HCT116 (cell line): ENCODE data around the gene CLCN3. TPM values are rescaled to one million over a fixed set of nuclear protein-coding genes. Genes with fewer than 3 reads are reported as not detected.

Experiments
- ATAC-seq: fragments of 200-7000 bp; cut with Tn5 transposase; 2 replicates; pipeline ENCODE4 v1.9.1; 2020; ENCODE audit warnings: mild to moderate bottlenecking, moderate library complexity
- BruUV-seq: library from RNA; stranded (reverse); fragments of 400-500 nt; replicated peaks from 2 replicates; lab custom pipeline; 2021; lab: Mats Ljungman, UMichigan
- CTCF ChIA-PET: fragments of 300-600 bp; sonication (Branson Sonifier 250); formaldehyde crosslinking; loops from one replicate; lab custom pipeline; 2021; ENCODE audit warnings: antibody characterized with exemption; lab: Charles Lee
- POLR2A ChIA-PET: fragments of 300-600, 350-600 bp; sonication (Branson Sonifier 250); formaldehyde crosslinking; loops from one replicate; lab custom pipeline; 2021; ENCODE audit warnings: antibody characterized with exemption; lab: Charles Lee
- RAD21 ChIA-PET, 2 experiments: fragments of 300-600 bp; sonication (Branson Sonifier 250); formaldehyde crosslinking; loops; one replicate each; lab custom pipeline; 2023; ENCODE audit warnings: low total read pairs in 2 of 2; ENCODE audit not compliant: uncharacterized antibody in 2 of 2, unreplicated experiment in 2 of 2, low non-redundant PET in 1 of 2; lab: Charles Lee
- DNase-seq: peaks from one replicate; pipeline ENCODE4 v3.0.0-alpha.2; 2010; ENCODE audit warnings: low read depth, low spot score
- H2AFZ ChIP-seq: fragments of 200-600 bp; shearing (Covaris generic), sonication (generic); 2 replicates; pipeline ENCODE4 v1.6.1; 2017; ENCODE audit warnings: low read depth, mixed run types, mixed read lengths, antibody characterized with exemption, low read length; ENCODE audit not compliant: poor library complexity, severe bottlenecking
- H3K27ac ChIP-seq: 2 replicates; pipeline ENCODE4 v1.5.1; 2012; ENCODE audit warnings: low read depth, low read length
- H3K27me3 ChIP-seq: fragments of 200-600 bp; sonication (generic); 2 replicates; pipeline ENCODE4 v1.6.1; 2016; ENCODE audit warnings: mixed run types, low read length, mixed read lengths; ENCODE audit not compliant: insufficient read depth
- H3K36me3 ChIP-seq, 2 experiments: fragments of 200-500 bp in 1 of 2; fragments of 200-600 bp in 1 of 2; sonication (Bioruptor generic) in 1 of 2; sonication (generic) in 1 of 2; 2 replicates each; pipeline versions ENCODE4 v1.5.1 to v1.6.1; 2014 to 2016; ENCODE audit warnings: low read length in 2 of 2, inconsistent platforms in 1 of 2, mixed read lengths in 1 of 2, mixed run types in 1 of 2; ENCODE audit not compliant: insufficient read depth in 2 of 2, control insufficient read depth in 1 of 2
- H3K4me1 ChIP-seq, 2 experiments: fragments of 200-600 bp in 1 of 2; sonication (generic) in 1 of 2; 2 replicates each; pipeline versions ENCODE4 v1.5.1 to v1.6.1; 2012 to 2017; ENCODE audit warnings: low read length in 2 of 2, inconsistent platforms in 1 of 2, mild to moderate bottlenecking in 1 of 2, mixed read lengths in 1 of 2, mixed run types in 1 of 2, moderate library complexity in 1 of 2; ENCODE audit not compliant: insufficient read depth in 2 of 2, control insufficient read depth in 1 of 2
- H3K4me2 ChIP-seq: fragments of 200-600 bp; sonication (generic); 2 replicates; pipeline ENCODE4 v1.6.1; 2017; ENCODE audit warnings: mixed run types, low read length, mixed read lengths
- H3K4me3 ChIP-seq, 2 experiments: fragments of 200-600 bp in 1 of 2; sonication (generic) in 1 of 2; replicated peaks in 1 of 2; 2 replicates each; pipeline ENCODE4 v1.5.1; 2011 to 2016; ENCODE audit warnings: low read length in 2 of 2, control low read depth in 1 of 2, low read depth in 1 of 2, mild to moderate bottlenecking in 1 of 2, mixed read lengths in 1 of 2, mixed run types in 1 of 2
- H3K79me2 ChIP-seq: fragments of 200-600 bp; sonication (generic); 2 replicates; pipeline ENCODE4 v1.6.1; 2017; ENCODE audit warnings: mild to moderate bottlenecking, mixed run types, low read length, moderate library complexity, mixed read lengths; ENCODE audit not compliant: insufficient read depth
- H3K9ac ChIP-seq: fragments of 200-600 bp; sonication (generic); 2 replicates; pipeline ENCODE4 v1.6.1; 2016; ENCODE audit warnings: low read length, mixed read lengths
- H3K9me2 ChIP-seq: fragments of 200-600 bp; sonication (generic), shearing (Covaris generic); 2 replicates; pipeline ENCODE4 v1.6.1; 2017; ENCODE audit warnings: mixed run types, mild to moderate bottlenecking, moderate library complexity; ENCODE audit not compliant: insufficient read depth
- H3K9me3 ChIP-seq, 2 experiments: fragments of 200-500 bp in 1 of 2; fragments of 200-600 bp in 1 of 2; sonication (Bioruptor generic) in 1 of 2; sonication (generic) in 1 of 2; 2 replicates each; pipeline ENCODE4 v1.6.1; 2014 to 2017; ENCODE audit warnings: low read length in 2 of 2, mixed read lengths in 2 of 2, inconsistent platforms in 1 of 2, low read depth in 1 of 2, mild to moderate bottlenecking in 1 of 2, mixed run types in 1 of 2, moderate library complexity in 1 of 2; ENCODE audit not compliant: control insufficient read depth in 1 of 2, insufficient read depth in 1 of 2
- H4K20me1 ChIP-seq: fragments of 200-600 bp; sonication (generic), shearing (Covaris generic); 2 replicates; pipeline ENCODE4 v1.6.1; 2017; ENCODE audit warnings: mixed run types, mild to moderate bottlenecking, moderate library complexity; ENCODE audit not compliant: insufficient read depth
- CBX3 ChIP-seq: IDR thresholded peaks from 2 replicates; pipeline ENCODE4 v1.6.1; 2012; ENCODE audit warnings: low read depth
- EGR1 ChIP-seq: IDR thresholded peaks from 2 replicates; pipeline ENCODE4 v1.6.1; 2012; ENCODE audit warnings: low read depth
- FOSL1 ChIP-seq: IDR thresholded peaks from 2 replicates; pipeline ENCODE4 v1.6.1; 2012; ENCODE audit warnings: low read depth
- JUND ChIP-seq: IDR thresholded peaks from 2 replicates; pipeline ENCODE4 v1.6.1; 2012
- MAX ChIP-seq: IDR thresholded peaks from 2 replicates; pipeline ENCODE4 v1.6.1; 2012
- POLR2A ChIP-seq: IDR thresholded peaks from 2 replicates; pipeline ENCODE4 v1.7.0; 2011; ENCODE audit warnings: borderline replicate concordance; ENCODE audit not compliant: insufficient read depth, insufficient read length; ENCODE audit errors: extremely low read depth
- POLR2AphosphoS5 ChIP-seq: IDR thresholded peaks from 2 replicates; pipeline ENCODE4 v1.6.1; 2011; ENCODE audit warnings: mild to moderate bottlenecking, low read depth, low read length, moderate library complexity
- REST ChIP-seq: IDR thresholded peaks from 2 replicates; pipeline ENCODE4 v1.6.1; 2012; ENCODE audit warnings: low read depth
- SIN3A ChIP-seq: IDR thresholded peaks from 2 replicates; pipeline ENCODE4 v1.6.1; 2012; ENCODE audit warnings: low read depth
- SRF ChIP-seq: IDR thresholded peaks from 2 replicates; pipeline ENCODE4 v1.6.1; 2012; ENCODE audit warnings: low read depth
- ZFX ChIP-seq: fragments of 450-650 bp; IDR thresholded peaks from 2 replicates; pipeline ENCODE4 v1.6.1; 2017
- intact Hi-C: fragments of 100-400 bp; cut with micrococcal nuclease; formaldehyde crosslinking; loops from 2 replicates; pipeline ENCODE4 v1.10.0; 2022
- total RNA-seq: library from RNA; stranded (reverse); gene quantifications from one replicate; pipeline ENCODE4 v1.2.1, GENCODE V29; 2021; ENCODE audit not compliant: unreplicated experiment
- TF ChIP-seq, protein P1 (sequence below), 3 experiments: fragments of 200-600 bp in 1 of 3; sonication (generic) in 1 of 3; IDR thresholded peaks in 2 of 3; conservative IDR thresholded peaks in 1 of 3; 2 replicates each; pipeline ENCODE4 v1.5.1; 2012 to 2017; ENCODE audit warnings: low read depth in 2 of 3, low read length in 2 of 3, antibody characterized with exemption in 1 of 3, borderline replicate concordance in 1 of 3, control low read depth in 1 of 3, mild to moderate bottlenecking in 1 of 3, mixed read lengths in 1 of 3, mixed run types in 1 of 3, moderate library complexity in 1 of 3; ENCODE audit not compliant: insufficient read depth in 1 of 3

CLCN3 gene
- total RNA-seq, 1 experiment from 2014 or later = 60.4 TPM

GRCh38 chr4:169621731-169622492 is 1.5 kb downstream of the CLCN3 start:
- Histone ChIP-seq H3K4me1 (peaks cover 10 to 25% of the 10 kb centered on the region in 2 experiments; a peak in 3 of 4 replicates), H3K4me3 (peak overlapping the region; percentile 78 to 80), H3K9ac (peak overlapping the region; percentile 98), H3K9me2 (no peaks in the 10 kb centered on the region), H2AFZ (no peak overlapping the region), H3K27me3 (no peaks in the 10 kb centered on the region), H3K4me2 (peak overlapping the region; percentile 99), H3K79me2 (peaks cover 65% of the 10 kb centered on the region), H4K20me1 (no peaks in the 10 kb centered on the region), H3K9me3 (no peaks in the 10 kb centered on the region), H3K27ac (peak overlapping the region; percentile 74; the same call in 1 of the 2 replicates), H3K36me3 (no peaks in the 10 kb centered on the region; a peak in 1 of 4 replicates)
- ChIA-PET RAD21 (interaction anchor here in 1 of 2 experiments (0.6 kb wide), 1 partner anchor 121 kb away, joined by 6 read pairs; no protein-coding TSS in a partner anchor), CTCF (no interaction called here), POLR2A (no interaction called here)
- DNase-seq = no peak
- no TSS peak for BruUV-seq
- TF ChIP-seq JUND = 0 out of 2 replicates have a peak, but pooled peaks have one; percentile 1
- no peak for TF ChIP-seq MAX
- no peak for ATAC-seq
- intact Hi-C loops = no loop called here

DNA sequence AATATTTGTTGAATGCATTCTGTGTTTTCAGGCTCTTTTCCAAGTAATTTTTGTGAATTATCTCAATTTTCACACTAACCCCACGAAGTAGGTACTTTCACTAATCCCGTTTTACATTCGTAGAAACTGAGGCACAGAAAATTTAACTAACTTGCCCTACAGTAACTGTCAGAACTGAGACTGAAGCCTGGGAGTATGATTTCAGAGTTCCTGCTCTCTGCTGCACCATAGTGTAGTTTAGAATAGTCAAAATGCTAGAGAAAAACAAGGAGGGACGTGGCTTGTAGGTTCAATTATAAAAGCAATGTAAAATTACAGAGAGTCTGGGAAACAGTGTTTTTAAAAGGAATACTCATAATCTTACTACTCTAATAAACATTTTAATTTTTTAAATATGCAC is 2.2 kb downstream of the CLCN3 start:
- Histone ChIP-seq H3K27ac (peak overlapping the region; percentile 1; the same call in 1 of the 2 replicates), H3K9me3 (no peaks in the 10 kb centered on the region), H3K4me1 (peaks cover 10 to 25% of the 10 kb centered on the region in 2 experiments; a peak in 3 of 4 replicates), H4K20me1 (no peaks in the 10 kb centered on the region), H3K36me3 (no peaks in the 10 kb centered on the region; a peak in 1 of 4 replicates), H3K4me2 (peak overlapping the region; percentile 99), H3K9ac (no peak overlapping the region), H3K9me2 (no peaks in the 10 kb centered on the region), H3K27me3 (no peaks in the 10 kb centered on the region), H2AFZ (no peak overlapping the region), H3K79me2 (peaks cover 72% of the 10 kb centered on the region), H3K4me3 (no peak overlapping the region; a peak in 2 of 4 replicates)
- ChIA-PET CTCF (no interaction called here), RAD21 (no interaction called here), POLR2A (no interaction called here)
- no peak for DNase-seq
- BruUV-seq = no TSS peak
- no peak for ATAC-seq
- intact Hi-C loops = no loop called here
- TF ChIP-seq CBX3 = no peak
- TF ChIP-seq POLR2AphosphoS5 = no peak
- no peak for TF ChIP-seq FOSL1
- no peak for TF ChIP-seq ZFX
- TF ChIP-seq SIN3A = no peak
- no peak for TF ChIP-seq SRF
- no peak for TF ChIP-seq POLR2A
- no peak for TF ChIP-seq EGR1
- TF ChIP-seq MAX = no peak
- TF ChIP-seq REST = no peak
- TF ChIP-seq, protein P1, sequence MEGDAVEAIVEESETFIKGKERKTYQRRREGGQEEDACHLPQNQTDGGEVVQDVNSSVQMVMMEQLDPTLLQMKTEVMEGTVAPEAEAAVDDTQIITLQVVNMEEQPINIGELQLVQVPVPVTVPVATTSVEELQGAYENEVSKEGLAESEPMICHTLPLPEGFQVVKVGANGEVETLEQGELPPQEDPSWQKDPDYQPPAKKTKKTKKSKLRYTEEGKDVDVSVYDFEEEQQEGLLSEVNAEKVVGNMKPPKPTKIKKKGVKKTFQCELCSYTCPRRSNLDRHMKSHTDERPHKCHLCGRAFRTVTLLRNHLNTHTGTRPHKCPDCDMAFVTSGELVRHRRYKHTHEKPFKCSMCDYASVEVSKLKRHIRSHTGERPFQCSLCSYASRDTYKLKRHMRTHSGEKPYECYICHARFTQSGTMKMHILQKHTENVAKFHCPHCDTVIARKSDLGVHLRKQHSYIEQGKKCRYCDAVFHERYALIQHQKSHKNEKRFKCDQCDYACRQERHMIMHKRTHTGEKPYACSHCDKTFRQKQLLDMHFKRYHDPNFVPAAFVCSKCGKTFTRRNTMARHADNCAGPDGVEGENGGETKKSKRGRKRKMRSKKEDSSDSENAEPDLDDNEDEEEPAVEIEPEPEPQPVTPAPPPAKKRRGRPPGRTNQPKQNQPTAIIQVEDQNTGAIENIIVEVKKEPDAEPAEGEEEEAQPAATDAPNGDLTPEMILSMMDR (IDR thresholded peaks at IDR 0.05 in 2 of 3, conservative IDR thresholded peaks at IDR 0.05 in 1 of 3; ENCODE audit: borderline replicate concordance in 1 of 3, insufficient read depth in 1 of 3, low read depth in 2 of 3, low read length in 2 of 3) = no peak
